ENCODE measurements around the gene AFAP1L2.

The AFAP1L2 gene

DNA sequence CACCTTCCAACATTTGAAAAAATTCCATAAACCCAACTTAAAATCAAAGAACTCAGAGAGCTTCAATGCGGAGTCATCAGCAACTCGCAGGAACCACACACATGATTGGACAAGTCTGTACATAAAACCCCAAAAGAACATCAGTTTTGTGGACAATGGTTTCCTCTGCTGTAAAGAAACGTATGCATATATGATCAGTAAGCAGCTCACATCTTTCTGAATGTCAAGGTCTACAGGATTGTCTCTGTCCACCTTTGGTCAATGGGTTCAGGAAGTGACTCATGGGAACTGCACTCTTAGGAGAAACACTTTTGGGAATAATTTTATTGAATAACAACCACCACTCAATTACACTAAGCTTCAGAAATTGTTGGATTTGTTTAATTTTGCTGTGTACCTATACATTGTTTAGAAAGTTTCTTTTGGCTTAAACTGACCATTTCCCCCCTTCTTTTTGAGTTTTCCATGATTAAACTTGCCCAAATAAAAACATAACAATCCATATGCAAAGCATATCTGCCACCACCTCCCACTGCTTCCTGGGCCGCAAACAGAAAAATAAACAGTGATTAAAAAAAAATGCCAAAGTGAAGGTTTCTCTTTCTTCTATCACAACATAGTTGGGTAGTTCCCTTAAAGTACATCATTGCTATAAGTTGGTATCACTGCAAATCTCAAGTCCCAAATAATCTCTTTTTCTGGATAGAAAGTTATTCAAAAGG is 27.3 kb upstream of the AFAP1L2 start:
- ATAC-seq: no peak
- TF ChIP-seq, protein P1, sequence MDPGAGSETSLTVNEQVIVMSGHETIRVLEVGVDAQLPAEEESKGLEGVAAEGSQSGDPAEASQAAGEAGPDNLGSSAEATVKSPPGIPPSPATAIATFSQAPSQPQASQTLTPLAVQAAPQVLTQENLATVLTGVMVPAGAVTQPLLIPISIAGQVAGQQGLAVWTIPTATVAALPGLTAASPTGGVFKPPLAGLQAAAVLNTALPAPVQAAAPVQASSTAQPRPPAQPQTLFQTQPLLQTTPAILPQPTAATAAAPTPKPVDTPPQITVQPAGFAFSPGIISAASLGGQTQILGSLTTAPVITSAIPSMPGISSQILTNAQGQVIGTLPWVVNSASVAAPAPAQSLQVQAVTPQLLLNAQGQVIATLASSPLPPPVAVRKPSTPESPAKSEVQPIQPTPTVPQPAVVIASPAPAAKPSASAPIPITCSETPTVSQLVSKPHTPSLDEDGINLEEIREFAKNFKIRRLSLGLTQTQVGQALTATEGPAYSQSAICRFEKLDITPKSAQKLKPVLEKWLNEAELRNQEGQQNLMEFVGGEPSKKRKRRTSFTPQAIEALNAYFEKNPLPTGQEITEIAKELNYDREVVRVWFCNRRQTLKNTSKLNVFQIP (CRISPR knock-in tag; IDR thresholded peaks at IDR 0.05; ENCODE audit: borderline replicate concordance, low read depth): no peak
- TF ChIP-seq ZC3H10 (CRISPR knock-in tag; IDR thresholded peaks at IDR 0.05): no peak
- no peak for TF ChIP-seq GLIS3 (CRISPR knock-in tag; IDR thresholded peaks at IDR 0.05)
- TF ChIP-seq ZFP3 (CRISPR knock-in tag; IDR thresholded peaks at IDR 0.05): no peak
- TF ChIP-seq ARNTL (CRISPR knock-in tag; IDR thresholded peaks at IDR 0.05; ENCODE audit: borderline replicate concordance, low read depth): no peak
- TF ChIP-seq, protein P2, sequence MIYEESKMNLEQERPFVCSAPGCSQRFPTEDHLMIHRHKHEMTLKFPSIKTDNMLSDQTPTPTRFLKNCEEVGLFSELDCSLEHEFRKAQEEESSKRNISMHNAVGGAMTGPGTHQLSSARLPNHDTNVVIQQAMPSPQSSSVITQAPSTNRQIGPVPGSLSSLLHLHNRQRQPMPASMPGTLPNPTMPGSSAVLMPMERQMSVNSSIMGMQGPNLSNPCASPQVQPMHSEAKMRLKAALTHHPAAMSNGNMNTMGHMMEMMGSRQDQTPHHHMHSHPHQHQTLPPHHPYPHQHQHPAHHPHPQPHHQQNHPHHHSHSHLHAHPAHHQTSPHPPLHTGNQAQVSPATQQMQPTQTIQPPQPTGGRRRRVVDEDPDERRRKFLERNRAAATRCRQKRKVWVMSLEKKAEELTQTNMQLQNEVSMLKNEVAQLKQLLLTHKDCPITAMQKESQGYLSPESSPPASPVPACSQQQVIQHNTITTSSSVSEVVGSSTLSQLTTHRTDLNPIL (CRISPR knock-in tag; IDR thresholded peaks at IDR 0.05; ENCODE audit: low read depth): no peak
- TF ChIP-seq ZNF8 (CRISPR knock-in tag; IDR thresholded peaks at IDR 0.05): no peak

DNA sequence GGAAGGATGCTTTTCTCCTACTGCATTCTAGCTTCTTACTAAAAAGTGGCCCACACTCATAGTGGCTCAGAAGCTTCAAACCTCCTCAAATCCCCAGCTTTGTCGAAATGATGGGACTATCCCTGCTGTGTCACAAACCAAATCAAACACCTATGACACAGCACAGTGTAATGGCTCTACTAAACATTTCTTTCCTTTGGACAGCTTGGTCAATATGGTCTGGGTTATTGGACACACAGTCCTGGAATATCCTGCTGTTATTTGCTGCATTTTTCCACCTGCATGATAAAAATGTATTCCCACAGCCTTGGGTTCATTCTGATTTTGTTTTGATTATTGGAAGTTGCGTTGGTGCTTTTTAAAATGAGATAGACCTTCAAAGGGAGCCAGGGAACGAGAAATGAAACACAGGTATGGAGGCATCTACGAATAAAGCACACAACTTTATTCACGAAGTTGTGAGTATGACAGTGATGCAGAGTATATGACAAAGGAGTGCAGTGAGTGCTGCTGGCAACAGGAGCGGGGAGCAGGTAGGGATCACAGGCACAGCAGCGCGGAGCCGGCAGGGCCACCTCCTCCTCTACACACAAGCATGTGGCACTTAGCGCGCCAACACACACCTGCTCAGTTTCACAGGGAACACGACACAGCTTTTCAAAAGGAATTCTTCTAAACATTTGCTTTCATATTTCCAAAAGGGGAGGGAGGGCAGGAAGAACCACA is 26.5 kb upstream of the AFAP1L2 start:
- TF ChIP-seq TOX (CRISPR knock-in tag; IDR thresholded peaks at IDR 0.05; ENCODE audit: borderline replicate concordance): no peak
- no peak for TF ChIP-seq GLIS3 (CRISPR knock-in tag; IDR thresholded peaks at IDR 0.05)
- no peak for TF ChIP-seq PPARA (CRISPR knock-in tag; IDR thresholded peaks at IDR 0.05; ENCODE audit: borderline replicate concordance)
- no peak for TF ChIP-seq ZFP30 (CRISPR knock-in tag; IDR thresholded peaks at IDR 0.05)
- no peak for TF ChIP-seq SNAI2 (CRISPR knock-in tag; IDR thresholded peaks at IDR 0.05)
- no peak for TF ChIP-seq ZC3H10 (CRISPR knock-in tag; IDR thresholded peaks at IDR 0.05)
- no peak for TF ChIP-seq OSR1 (CRISPR knock-in tag; IDR thresholded peaks at IDR 0.05)
- no peak for TF ChIP-seq BACH2 (CRISPR knock-in tag; IDR thresholded peaks at IDR 0.05; ENCODE audit: borderline replicate concordance)
- no peak for TF ChIP-seq ZNF565 (CRISPR knock-in tag; conservative IDR thresholded peaks at IDR 0.05; ENCODE audit: low read depth)
- no peak for TF ChIP-seq RARB (CRISPR knock-in tag; IDR thresholded peaks at IDR 0.05)
- TF ChIP-seq, protein P3, sequence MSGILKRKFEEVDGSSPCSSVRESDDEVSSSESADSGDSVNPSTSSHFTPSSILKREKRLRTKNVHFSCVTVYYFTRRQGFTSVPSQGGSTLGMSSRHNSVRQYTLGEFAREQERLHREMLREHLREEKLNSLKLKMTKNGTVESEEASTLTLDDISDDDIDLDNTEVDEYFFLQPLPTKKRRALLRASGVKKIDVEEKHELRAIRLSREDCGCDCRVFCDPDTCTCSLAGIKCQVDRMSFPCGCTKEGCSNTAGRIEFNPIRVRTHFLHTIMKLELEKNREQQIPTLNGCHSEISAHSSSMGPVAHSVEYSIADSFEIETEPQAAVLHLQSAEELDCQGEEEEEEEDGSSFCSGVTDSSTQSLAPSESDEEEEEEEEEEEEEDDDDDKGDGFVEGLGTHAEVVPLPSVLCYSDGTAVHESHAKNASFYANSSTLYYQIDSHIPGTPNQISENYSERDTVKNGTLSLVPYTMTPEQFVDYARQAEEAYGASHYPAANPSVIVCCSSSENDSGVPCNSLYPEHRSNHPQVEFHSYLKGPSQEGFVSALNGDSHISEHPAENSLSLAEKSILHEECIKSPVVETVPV (CRISPR knock-in tag; IDR thresholded peaks at IDR 0.05): no peak
- TF ChIP-seq, protein P1 (CRISPR knock-in tag; IDR thresholded peaks at IDR 0.05; ENCODE audit: borderline replicate concordance, low read depth): no peak
- no peak for ATAC-seq

DNA sequence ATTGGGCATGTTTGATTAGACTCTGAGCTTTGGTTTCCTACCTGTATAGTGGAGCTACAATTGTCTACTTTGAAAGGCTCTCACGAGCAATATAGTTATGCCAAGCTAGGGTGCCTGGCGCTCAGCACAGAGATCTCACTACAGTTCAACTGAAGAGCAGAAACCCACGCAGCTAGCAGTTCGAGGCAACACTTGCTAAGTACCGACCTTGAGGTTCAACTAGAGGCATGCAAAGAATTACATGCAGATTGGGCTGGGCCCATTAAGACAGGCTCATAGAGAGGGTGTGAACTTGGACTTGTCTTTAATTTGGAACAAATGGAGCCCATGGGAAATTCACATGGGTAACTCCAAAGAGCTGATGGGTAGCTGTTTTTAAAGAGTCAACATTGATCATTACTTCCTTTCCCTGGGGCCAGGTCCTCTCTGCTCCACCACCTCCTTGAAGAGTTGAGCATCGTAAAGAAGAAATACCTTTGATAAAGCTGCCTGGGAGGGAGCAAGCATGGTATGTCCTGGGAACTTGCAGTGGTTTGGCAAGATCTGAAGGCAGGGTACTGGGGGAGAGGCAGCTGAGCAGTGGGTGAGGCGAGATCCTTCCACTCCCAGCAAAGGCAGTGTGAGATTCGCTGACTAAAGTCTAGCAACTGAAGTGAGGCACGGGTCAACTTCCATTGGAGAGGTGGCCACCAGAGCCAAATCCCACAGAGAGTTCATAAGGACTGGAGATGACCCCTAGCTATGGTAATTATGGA is 25.5 kb upstream of the AFAP1L2 start:
- ATAC-seq: no peak
- TF ChIP-seq ESRRG (CRISPR knock-in tag; IDR thresholded peaks at IDR 0.05) (no peak), ZNF8 (CRISPR knock-in tag; IDR thresholded peaks at IDR 0.05) (no peak), ZFP30 (CRISPR knock-in tag; IDR thresholded peaks at IDR 0.05) (no peak), ZFP3 (CRISPR knock-in tag; IDR thresholded peaks at IDR 0.05) (no peak), ZNF70 (CRISPR knock-in tag; IDR thresholded peaks at IDR 0.05) (no peak), CSDC2 (CRISPR knock-in tag; IDR thresholded peaks at IDR 0.05) (no peak), RARB (CRISPR knock-in tag; IDR thresholded peaks at IDR 0.05) (no peak), TCF4 (CRISPR knock-in tag; IDR thresholded peaks at IDR 0.05; ENCODE audit: borderline replicate concordance) (no peak), SNAI2 (CRISPR knock-in tag; IDR thresholded peaks at IDR 0.05) (no peak)
- TF ChIP-seq, protein P4, sequence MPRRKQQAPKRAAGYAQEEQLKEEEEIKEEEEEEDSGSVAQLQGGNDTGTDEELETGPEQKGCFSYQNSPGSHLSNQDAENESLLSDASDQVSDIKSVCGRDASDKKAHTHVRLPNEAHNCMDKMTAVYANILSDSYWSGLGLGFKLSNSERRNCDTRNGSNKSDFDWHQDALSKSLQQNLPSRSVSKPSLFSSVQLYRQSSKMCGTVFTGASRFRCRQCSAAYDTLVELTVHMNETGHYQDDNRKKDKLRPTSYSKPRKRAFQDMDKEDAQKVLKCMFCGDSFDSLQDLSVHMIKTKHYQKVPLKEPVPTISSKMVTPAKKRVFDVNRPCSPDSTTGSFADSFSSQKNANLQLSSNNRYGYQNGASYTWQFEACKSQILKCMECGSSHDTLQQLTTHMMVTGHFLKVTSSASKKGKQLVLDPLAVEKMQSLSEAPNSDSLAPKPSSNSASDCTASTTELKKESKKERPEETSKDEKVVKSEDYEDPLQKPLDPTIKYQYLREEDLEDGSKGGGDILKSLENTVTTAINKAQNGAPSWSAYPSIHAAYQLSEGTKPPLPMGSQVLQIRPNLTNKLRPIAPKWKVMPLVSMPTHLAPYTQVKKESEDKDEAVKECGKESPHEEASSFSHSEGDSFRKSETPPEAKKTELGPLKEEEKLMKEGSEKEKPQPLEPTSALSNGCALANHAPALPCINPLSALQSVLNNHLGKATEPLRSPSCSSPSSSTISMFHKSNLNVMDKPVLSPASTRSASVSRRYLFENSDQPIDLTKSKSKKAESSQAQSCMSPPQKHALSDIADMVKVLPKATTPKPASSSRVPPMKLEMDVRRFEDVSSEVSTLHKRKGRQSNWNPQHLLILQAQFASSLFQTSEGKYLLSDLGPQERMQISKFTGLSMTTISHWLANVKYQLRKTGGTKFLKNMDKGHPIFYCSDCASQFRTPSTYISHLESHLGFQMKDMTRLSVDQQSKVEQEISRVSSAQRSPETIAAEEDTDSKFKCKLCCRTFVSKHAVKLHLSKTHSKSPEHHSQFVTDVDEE (CRISPR knock-in tag; IDR thresholded peaks at IDR 0.05): no peak
- TF ChIP-seq, protein P2 (CRISPR knock-in tag; IDR thresholded peaks at IDR 0.05; ENCODE audit: low read depth): no peak
- TF ChIP-seq, protein P5, sequence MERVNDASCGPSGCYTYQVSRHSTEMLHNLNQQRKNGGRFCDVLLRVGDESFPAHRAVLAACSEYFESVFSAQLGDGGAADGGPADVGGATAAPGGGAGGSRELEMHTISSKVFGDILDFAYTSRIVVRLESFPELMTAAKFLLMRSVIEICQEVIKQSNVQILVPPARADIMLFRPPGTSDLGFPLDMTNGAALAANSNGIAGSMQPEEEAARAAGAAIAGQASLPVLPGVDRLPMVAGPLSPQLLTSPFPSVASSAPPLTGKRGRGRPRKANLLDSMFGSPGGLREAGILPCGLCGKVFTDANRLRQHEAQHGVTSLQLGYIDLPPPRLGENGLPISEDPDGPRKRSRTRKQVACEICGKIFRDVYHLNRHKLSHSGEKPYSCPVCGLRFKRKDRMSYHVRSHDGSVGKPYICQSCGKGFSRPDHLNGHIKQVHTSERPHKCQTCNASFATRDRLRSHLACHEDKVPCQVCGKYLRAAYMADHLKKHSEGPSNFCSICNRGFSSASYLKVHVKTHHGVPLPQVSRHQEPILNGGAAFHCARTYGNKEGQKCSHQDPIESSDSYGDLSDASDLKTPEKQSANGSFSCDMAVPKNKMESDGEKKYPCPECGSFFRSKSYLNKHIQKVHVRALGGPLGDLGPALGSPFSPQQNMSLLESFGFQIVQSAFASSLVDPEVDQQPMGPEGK (CRISPR knock-in tag; IDR thresholded peaks at IDR 0.05; ENCODE audit: borderline replicate concordance): no peak
